GM19239 (cell line): ENCODE measurements around the gene DUSP5.

Experiments
- DNase-seq: peaks from one replicate; pipeline ENCODE4 v3.0.0; 2011; ENCODE audit warnings: low spot score; ENCODE audit not compliant: insufficient read length
- FAIRE-seq: peaks from 2 replicates; lab custom pipeline; 2011; peaks lifted over from hg19 to GRCh38; lab: Jason Lieb, UNC

Gene DUSP5

DNA sequence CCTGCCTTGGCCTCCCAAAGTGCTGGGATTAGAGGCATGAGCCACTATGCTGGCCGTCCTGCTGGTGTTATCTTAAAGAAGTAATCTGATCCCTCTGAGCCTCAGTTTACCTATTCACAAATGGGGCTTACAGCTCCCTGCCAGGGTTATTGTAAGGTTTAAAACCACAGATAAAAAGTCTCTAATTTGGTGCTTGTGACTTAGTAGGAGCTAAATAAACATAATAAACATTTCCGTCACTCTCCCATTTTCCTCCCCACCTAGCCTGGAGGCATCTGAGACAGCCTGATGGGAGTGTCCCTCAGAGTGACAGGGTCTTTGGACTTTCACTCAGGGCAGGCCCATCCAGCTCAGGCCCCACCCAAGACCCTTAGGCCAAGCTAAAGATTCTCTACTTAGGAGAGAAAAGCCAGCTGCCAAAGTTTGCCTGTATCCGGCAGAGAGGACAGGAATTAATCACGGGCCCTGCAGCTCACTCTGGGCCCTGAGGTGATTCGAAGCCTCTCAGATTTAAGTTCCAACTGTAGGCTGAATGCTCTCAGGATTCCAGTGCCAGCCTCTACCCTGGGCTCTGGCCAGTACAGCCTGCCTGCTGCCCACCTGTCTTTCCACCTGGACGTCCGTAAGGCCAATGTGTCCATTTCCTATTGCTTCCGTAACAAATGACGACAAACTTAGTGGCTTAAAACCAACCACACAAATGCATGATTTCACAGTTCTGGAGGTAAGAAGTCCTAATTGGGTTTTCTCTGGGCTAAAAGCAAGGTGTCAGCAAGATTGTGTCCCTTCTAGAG is 21.8 kb upstream of the DUSP5 start:
- no peak for FAIRE-seq

DNA sequence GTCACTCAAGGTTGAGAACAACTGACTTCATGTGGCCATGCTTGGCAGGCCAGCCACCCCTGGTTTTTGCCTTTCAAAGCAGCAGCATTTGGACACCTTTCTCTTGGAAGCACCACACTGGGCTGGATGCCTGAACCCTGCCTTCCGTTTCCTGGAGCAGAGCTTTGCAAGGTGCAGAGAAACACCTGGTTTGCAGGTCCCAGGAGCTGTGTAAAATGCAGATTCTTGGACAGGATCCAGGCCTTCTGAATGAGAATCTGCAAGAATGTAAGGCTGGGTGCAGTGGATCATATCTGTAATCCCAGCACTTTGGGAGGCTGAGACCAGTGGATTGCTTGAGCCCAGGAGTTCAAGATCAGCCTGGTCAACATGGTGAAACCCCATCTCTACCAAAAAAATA is 18.0 kb upstream of the DUSP5 start:
- FAIRE-seq (no peak), DNase-seq (no peak)

More for the DNA sequence above, 21.8 kb upstream of the DUSP5 start:
- DNase-seq: no peak

DNA sequence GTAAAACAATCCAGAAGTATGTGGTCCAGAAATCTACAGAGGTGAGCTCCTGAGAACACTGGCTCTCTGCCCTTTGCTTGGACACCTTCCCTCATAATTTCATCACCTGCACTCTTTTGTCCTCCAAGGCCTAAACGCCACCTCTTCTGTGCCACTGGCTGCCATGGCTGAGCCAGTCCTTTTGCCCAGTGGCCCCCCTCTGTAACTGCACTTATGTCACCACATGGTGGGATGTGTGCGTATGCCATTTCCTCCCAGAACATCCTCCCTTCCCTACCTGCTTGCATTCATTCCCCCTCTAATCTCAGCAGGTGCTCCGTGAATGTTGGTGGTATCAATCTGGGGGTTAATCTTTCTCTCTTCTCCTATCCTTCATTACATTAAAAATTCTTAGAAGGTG is 17.3 kb upstream of the DUSP5 start:
- FAIRE-seq (no peak), DNase-seq (no peak)

DNA sequence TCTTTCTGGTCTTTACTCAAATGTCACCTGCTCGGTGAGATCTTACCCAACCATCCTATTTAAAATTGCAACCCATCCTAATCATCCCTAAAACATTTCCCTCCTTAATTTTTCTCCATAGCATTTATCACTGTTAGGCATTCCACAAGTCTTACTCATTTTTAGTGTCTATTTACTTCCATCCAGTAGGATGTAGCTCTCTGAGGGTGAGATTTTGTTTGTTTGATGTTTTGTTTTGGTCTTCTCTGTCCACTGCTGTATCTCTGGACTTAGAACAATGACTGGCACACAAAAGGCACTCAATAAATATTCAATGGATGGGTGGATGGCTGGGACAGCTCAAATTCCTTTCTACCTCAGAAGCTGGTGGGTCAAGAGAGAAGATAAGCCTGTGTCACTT is 15.8 kb upstream of the DUSP5 start:
- no peak for FAIRE-seq
- no peak for DNase-seq

DNA sequence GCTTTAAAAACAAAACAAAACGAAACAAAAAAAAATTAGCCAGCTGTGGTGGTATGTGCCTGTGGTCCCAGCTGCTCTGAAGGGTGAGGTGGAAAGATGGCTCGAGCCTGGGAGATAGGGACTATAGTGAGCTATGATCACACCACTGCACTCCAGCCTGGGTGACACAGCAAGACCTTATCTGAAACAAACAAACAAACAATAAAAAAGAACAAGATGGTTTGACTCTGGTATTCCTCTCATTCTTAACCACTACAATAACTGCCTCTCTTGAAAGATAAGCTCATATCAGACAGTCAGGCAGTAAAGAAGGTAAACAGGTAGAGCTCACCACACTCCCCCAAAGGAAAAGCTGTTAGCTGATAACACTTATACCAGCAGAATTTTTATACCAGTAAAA is 14.1 kb upstream of the DUSP5 start:
- DNase-seq (no peak), FAIRE-seq (no peak)

DNA sequence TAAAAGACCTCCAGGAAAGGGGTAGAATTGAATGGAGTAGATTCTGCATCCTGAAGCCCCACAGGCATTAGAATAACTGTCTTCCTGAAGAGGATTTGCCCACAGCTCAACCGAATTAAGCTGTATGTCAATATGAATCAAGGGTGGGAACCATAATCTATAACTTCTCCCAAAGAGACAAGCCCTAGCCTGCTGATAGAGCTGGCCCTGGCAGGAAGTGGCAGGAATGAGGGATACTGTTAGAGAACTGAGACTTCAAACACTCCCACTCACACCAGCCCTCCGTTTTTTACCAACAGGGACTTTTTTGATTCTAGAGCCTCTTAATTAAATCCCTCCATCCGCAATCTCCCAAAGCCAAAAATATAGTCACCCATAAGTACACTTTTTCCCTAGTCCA is 12.2 kb upstream of the DUSP5 start:
- DNase-seq (no peak), FAIRE-seq (no peak)

DNA sequence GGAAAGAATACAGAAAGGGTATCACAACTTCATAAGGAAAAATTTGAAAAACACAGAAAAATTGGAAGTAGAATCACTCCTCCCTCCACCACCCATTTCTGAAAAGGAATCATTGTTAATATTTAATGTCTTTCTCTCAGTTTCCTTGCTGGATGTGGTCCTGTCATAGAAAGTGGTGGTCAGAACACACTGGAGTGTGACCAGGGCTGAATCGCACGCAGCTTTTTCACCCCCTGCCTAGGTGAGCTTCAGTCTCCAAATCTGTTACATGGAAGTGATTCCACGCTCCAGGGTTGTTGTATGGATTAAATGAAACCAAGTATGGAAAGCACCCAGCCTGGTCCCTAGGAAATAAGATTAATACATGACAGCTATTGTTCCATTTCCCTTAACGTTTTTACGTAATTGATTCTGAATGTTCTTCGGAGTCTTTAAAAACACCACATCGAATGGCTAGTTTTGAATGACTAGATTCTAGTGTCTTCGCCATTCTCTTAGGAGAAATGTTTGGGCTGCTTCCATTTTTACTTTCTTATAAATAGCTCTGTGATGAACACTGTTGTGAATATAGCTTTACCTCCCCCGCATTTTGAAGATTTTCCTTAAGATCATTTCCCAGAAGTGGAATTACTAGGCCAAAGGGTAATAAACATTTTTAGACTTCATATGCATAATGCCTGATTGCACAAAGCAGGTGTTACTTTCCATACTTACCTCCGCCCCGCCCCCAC is 10.9 kb upstream of the DUSP5 start:
- FAIRE-seq: peak; percentile 64
- no peak for DNase-seq

DNA sequence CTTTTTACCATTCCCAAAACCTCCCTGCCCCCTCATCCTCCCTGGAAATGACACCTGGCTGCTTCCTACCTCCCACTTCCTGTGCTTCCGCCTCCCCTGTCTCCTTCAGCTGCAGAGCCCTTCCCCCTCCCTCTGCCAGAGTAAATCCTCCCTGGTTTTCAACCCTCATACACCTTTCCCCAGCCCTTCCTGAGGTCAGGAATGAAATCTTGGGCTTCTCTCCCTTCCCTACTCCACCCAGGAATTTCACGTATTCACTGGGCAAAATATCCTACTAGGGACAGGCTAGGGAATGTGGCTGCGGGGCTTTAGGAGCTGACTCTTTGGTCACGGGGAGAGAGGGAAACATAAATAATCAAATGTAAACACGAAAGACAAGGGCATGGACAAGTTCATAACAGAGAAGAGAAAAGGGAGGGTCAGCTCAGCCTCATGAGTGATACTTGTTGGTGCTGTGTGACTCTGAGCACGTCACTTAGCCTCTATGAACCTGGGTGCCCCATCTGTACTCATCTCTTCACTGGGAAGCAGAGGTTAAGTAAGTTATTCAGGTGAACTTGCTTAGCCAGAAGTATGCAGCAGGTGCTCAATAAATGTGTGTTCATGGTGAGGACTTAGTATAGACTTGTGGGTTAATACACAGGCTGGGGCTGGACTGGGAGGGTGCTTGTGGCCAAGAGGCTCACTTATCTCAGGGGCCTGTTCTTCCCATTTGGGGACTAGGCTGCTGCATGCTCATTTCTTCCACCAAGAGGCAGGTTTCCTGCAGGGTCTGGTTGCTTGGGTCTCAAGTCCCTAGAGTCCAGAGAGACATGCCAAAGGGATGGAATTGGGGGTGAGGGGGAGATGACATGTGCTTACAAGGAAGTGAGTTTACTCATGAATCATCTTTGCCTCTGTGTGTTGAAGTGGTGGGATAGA is 10.0 kb upstream of the DUSP5 start:
- no peak for FAIRE-seq
- no peak for DNase-seq

DNA sequence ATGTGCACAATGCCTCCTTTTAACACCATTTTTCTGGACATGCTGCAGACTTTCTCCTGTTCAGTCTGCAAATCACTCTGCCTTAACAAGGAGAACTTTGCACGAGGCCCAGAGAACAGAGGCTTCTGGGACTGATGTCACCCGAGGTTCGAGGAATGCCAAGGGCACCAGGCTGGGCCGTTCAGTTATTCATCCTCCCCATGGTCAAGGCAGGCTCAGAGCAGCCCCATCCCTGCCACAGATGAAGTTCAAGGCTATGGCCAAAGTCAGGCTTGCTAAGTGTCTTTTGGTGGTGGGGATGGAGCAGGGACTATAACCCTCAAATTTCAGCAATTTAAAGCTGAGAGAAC is 9.4 kb upstream of the DUSP5 start:
- no peak for DNase-seq
- FAIRE-seq: no peak

DNA sequence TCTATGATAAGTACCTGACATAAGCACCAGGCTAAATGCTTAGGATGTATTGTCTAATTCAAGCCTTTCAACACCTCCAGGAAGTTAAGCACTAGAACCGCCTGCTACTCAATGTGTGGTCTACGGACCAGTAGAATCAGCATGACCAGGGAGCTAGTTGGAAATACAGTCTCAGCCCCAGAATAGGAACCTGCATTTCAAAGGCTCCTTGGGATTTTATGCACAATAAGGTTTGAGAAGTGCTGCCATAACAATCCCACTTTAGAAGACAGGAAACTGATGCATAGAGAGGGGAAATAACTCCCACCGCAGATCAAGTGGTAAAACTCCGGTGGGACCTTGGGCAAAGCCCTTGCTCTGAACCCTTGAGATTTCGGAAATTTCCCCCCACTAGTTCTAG is 8.8 kb upstream of the DUSP5 start:
- DNase-seq: no peak
- FAIRE-seq: no peak

DNA sequence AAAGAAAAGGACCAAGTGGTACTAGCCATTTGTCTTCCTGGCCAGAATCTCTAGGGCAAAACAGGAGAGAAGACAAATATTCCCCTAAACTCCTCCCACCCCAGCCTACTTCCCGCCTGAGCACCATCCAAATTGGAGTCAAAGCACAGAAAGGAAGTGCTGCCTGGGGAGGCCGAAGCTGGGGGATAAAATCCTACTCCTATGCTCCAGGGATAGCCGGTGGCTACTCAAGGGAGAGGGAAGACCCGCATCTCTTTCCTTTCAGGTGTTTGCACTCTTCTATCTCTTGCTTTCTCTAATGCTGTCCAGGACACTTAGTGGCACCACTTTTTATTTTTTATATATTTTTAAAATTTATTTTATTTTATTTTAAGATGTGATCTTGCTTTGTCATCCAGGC is 7.1 kb upstream of the DUSP5 start:
- no peak for FAIRE-seq

DNA sequence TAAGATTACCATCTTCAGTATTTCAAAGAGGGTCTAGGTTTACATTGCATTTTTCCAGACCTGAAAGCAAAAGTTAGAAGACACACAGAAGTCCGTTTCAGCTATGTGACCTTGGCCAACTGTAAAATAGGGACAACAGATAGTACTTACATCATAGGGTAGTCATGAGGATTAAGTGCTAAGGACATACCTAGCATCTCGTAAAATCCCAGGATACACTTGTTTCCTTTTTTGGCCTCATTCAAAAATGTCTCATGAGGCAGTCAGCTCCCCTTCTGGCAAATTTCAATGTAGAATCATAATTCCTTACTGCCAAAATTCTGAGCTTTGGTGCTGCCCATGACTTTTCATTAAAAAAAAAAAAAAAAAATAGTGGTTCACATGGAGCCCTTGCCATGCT is 6.4 kb upstream of the DUSP5 start:
- DNase-seq: no peak
- FAIRE-seq: peak; percentile 28

More for the DNA sequence above, 7.1 kb upstream of the DUSP5 start:
- DNase-seq: no peak

DNA sequence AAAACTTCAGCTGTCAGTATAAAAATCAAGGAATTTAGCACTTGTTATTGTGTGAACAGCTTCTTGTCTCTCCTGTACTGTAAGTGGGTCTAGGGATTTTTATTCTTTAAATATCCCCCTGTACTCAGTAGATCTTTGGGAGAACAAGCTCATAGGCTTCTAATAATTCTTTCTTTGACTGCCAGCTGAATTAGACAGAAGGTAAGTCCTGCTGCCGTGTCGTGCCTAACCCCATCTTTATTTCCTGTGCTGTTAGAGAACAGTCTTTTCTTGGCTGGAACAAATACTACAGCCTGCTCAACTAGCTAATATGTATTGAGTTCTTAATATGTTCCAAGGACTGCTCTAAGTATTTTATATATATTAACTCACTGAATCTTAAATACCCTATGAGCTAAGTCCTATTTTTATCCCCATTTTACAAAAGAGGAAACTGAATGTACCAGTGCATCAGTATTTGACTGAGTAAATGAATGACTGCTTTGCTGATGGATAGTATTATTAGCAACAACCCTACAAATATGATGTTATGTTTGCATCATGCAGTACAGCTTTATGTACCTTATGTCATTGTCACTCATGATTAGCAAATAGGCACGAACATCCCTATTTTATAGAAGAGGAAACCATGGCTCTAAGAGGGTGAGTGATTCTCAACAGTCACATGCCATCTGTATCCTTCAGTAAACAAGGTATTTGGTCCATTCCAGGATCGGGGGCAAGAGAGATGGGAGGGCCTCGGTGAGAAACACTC is 5.5 kb upstream of the DUSP5 start:
- FAIRE-seq (no peak), DNase-seq (no peak)

DNA sequence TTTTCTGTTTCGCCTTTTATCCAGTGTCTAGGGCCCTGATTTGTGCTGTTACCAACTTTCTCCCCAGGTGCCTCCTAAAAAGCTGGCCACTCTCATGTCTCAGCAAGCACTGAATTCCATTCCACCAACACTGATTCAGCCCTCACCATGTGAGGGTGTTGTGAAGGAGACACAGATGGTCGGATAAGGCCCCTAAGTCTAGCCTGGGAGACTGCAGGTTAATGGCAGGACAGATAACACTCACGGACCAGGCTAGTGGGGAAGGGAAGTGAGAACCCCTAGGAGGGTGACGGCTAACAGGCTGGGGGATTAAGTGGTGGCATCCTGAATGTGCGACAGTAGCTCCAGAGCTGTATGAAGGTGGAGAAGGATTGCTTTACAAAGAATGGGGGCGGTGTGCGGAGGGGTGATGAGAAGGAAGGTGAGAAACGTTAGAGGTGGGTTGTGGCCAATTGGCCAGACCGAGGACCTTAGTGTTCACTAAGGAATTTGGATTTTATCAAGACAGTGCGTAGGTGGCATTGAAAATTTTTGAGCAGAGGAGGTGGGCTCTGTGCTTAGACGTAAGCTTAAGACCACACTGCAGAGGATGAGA is 3.8 kb upstream of the DUSP5 start:
- DNase-seq: no peak
- no peak for FAIRE-seq

DNA sequence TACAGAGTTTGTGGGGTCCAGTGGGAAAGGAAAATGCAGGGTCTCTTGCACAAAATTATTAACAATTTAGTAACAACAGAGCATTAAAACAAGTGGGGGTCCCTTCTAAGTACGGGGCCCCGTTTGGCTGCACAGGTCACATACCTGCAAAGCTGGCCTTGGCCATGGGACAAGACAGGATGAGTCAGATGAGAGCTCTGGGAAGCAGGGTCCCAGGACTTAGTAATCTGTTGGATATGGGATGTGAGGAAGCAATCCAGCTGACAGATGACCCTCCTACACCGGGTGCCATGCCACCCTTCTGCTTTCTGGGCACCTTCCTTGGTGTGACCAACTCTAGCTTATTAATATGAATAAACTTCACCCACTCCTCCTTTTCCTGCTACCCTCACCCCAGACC is 3.2 kb upstream of the DUSP5 start:
- FAIRE-seq: no peak
- DNase-seq: no peak

DNA sequence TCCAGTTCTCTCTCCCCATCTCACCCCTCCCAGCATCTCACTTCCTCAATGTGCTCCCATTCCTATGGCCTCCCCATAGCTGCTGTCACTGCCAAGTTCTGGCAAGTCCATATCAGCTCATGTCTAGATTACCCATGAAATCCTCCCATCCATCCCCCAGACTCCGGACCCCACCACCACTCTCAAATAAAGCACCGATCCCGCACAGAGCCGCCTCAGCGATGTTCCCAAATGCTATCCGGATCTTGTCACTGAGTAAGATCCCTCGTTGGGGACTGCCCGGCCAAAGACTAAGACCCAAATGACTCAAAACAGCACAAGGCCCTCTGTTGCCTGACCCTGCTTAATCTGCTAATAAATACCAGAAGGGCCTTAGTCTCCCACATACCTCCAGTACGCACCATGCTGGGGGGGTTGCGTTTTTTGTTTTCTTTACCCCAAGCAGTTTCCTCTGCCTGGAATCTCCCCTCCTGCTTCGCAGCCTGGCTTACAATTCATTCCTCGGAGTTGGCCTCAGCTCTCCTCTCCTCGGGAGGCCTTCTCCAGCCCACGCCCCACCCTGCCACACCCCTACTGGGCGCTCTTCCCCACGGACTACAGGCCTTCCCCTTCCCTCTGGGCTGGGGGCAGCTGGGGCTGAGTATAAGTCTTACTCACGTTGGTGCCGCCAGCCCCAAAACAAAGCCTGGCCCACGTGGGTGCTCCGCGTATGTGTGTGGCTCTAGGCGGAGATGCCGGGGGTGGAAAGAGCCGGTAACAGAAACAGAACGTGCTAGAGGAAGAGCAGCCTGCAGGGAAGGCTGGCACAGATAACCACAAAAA is 1.8 kb upstream of the DUSP5 start:
- DNase-seq (no peak), FAIRE-seq (no peak)

DNA sequence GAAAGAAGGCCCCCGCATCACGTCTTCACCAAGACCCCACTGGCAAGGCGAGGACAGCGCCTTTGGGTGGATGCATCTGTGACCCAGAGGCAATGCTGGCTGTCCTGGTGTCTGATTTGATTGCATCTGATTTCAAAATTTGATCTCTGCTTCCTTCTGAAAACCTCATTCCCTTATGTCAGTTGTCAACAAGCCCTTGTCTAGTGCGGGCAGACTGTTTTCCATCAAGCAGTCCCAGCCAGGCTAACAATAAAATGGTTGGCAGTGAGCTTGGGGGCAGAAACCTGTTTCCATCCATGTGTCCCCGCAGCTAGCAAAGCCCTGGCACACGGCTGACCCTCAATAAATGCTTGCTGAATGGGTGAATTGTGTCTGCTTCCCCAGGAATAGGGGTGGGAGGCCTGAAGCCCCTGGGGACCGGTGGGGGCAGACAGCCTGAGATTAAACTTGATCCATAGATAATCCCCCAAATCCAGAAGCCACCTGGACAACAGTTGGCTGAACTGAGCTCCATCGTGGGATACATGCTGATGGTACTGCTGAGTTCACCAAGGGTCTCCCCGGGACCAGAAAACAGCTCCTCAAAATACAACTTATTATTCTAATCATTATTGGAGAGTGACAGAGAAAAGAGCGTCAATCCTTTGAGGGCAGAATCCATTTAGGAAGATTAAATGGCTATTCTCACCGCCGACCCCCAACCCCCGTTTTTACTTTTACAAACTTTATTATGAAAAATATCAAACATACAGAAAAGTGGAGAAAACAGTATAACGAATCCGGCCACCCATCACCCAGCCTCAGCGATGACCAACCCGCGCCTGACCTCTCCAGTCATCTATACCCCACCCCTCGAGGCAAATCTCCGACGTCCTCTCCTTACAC is 912 bp upstream of the DUSP5 start:
- no peak for DNase-seq

More for the DNA sequence above, 912 bp upstream of the DUSP5 start:
- peak; percentile 51 for FAIRE-seq
